ENCODE measurements around the gene IYD.

DNA sequence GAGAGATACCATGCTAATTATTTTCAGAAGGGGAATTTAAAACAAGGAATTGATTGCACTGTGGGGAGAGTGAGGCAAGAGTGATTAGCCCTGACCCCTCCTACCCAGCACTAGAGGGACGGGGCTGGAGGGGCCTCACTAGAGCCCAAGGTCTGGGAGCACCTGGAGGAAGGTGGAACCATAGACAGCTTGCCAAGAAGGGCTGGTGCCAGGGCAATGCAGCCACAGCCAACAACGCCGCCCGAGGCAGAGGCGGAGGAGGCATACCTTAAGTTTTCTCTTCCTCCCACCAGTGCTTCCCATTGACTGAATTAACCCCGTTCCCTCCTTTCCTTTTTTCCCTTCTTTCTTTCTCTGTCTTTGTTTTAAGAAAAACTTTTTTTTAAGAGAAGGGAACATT lies 40.0 kb downstream of the IYD start:
- TF ChIP-seq TARDBP (IDR thresholded peaks at IDR 0.05) (no peak), ELF4 (IDR thresholded peaks at IDR 0.05) (no peak), BHLHE40 (IDR thresholded peaks at IDR 0.05; ENCODE audit: borderline replicate concordance) (no peak), SP1 (IDR thresholded peaks at IDR 0.05) (no peak), L3MBTL2 (conservative IDR thresholded peaks at IDR 0.05) (no peak), FOXM1 (IDR thresholded peaks at IDR 0.05; ENCODE audit: borderline replicate concordance) (no peak), SUZ12 (IDR thresholded peaks at IDR 0.05) (no peak), CTBP1 (IDR thresholded peaks at IDR 0.05; ENCODE audit: borderline replicate concordance) (no peak), HDGF (IDR thresholded peaks at IDR 0.05; ENCODE audit: borderline replicate concordance) (no peak), LEF1 (IDR thresholded peaks at IDR 0.05; ENCODE audit: borderline replicate concordance) (no peak), NFRKB (IDR thresholded peaks at IDR 0.05) (no peak), PKNOX1 (IDR thresholded peaks at IDR 0.05) (no peak)

Data from HEK293T (cell line).